OCI-LY1 (cell line): ENCODE results near the gene PDSS1.
"Not testable (repeated sequence)": the region's sequence is repeated elsewhere in the genome, so short reads cannot be mapped to it uniquely, and the experiment has no call there.

Source experiments
- EZH2 ChIP-seq: fragments of 200-600 bp; sonication (generic), shearing (Covaris generic); IDR thresholded peaks from 2 replicates; pipeline ENCODE4 v1.8.0; 2017; ENCODE audit warnings: borderline replicate concordance, mixed run types, mild to moderate bottlenecking, antibody characterized with exemption, low read length, moderate library complexity, mixed read lengths
- TF ChIP-seq, protein P1 (sequence below): fragments of 200-600 bp; sonication (generic), shearing (Covaris generic); IDR thresholded peaks from 2 replicates; pipeline ENCODE4 v1.5.1; 2017; ENCODE audit warnings: mild to moderate bottlenecking, antibody characterized with exemption, low read length, moderate library complexity, mixed read lengths

- not testable (repeated sequence) for TF ChIP-seq EZH2
- TF ChIP-seq, protein P1, sequence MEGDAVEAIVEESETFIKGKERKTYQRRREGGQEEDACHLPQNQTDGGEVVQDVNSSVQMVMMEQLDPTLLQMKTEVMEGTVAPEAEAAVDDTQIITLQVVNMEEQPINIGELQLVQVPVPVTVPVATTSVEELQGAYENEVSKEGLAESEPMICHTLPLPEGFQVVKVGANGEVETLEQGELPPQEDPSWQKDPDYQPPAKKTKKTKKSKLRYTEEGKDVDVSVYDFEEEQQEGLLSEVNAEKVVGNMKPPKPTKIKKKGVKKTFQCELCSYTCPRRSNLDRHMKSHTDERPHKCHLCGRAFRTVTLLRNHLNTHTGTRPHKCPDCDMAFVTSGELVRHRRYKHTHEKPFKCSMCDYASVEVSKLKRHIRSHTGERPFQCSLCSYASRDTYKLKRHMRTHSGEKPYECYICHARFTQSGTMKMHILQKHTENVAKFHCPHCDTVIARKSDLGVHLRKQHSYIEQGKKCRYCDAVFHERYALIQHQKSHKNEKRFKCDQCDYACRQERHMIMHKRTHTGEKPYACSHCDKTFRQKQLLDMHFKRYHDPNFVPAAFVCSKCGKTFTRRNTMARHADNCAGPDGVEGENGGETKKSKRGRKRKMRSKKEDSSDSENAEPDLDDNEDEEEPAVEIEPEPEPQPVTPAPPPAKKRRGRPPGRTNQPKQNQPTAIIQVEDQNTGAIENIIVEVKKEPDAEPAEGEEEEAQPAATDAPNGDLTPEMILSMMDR, result not testable (repeated sequence)
These were observed 49.3 kb upstream of the PDSS1 start for GRCh38 chr10:26648245-26648636.
